Common myeloid progenitor, CD34-positive (primary cell): ENCODE data around the gene BICD2.

ENCODE experiments used
- CTCF ChIA-PET: fragments of 350-600 bp; sonication (Branson Sonifier 250); formaldehyde crosslinking; loops from one replicate; lab custom pipeline; 2021; ENCODE audit warnings: antibody characterized with exemption; lab: Charles Lee
- POLR2A ChIA-PET: fragments of 350-600 bp; sonication (Branson Sonifier 250); formaldehyde crosslinking; loops from one replicate; lab custom pipeline; 2021; ENCODE audit warnings: antibody characterized with exemption; lab: Charles Lee
- DNase-seq, 3 donors: peaks; one replicate each; pipeline versions ENCODE4 v3.0.0 to v3.0.0-alpha.2; 2013
- H3K27ac ChIP-seq, 2 experiments: 1 replicate in 1 of 2; 2 replicates in 1 of 2; pipeline ENCODE4 v1.7.0; 2013; ENCODE audit warnings: inconsistent platforms in 2 of 2, low read length in 2 of 2, mild to moderate bottlenecking in 2 of 2, low read depth in 1 of 2, moderate library complexity in 1 of 2; ENCODE audit not compliant: severe bottlenecking in 2 of 2, insufficient read depth in 1 of 2, poor library complexity in 1 of 2
- H3K27me3 ChIP-seq, 5 experiments: replicated peaks in 2 of 5; 1 replicate in 3 of 5; 2 replicates in 2 of 5; pipeline versions ENCODE4 v1.6.1 to v1.7.0; 2013; ENCODE audit warnings: low read length in 4 of 5, mild to moderate bottlenecking in 2 of 5, moderate library complexity in 2 of 5, inconsistent platforms in 1 of 5; ENCODE audit not compliant: insufficient read depth in 5 of 5, control insufficient read depth in 4 of 5
- H3K36me3 ChIP-seq, 4 experiments: 1 replicate in 2 of 4; 2 replicates in 2 of 4; pipeline versions ENCODE4 v1.6.1 to v1.7.0; 2013; ENCODE audit warnings: low read length in 3 of 4, control low read depth in 1 of 4, mild to moderate bottlenecking in 1 of 4; ENCODE audit not compliant: control insufficient read depth in 4 of 4, insufficient read depth in 4 of 4
- H3K4me1 ChIP-seq, 4 experiments: 1 replicate in 3 of 4; 2 replicates in 1 of 4; pipeline versions ENCODE4 v1.6.1 to v1.7.1; 2013; ENCODE audit warnings: low read length in 3 of 4, mild to moderate bottlenecking in 3 of 4, control low read depth in 1 of 4, inconsistent platforms in 1 of 4, moderate library complexity in 1 of 4; ENCODE audit not compliant: control insufficient read depth in 4 of 4, insufficient read depth in 4 of 4; ENCODE audit errors: control extremely low read depth in 1 of 4
- H3K4me3 ChIP-seq, 7 experiments: 1 replicate in 4 of 7; 2 replicates in 3 of 7; pipeline versions ENCODE4 v1.5.1 to v1.7.0; 2013; ENCODE audit warnings: mild to moderate bottlenecking in 7 of 7, low read length in 6 of 7, moderate library complexity in 6 of 7, inconsistent platforms in 2 of 7, low read depth in 2 of 7, control low read depth in 1 of 7; ENCODE audit not compliant: insufficient read depth in 4 of 7, control insufficient read depth in 1 of 7; ENCODE audit errors: extremely low read depth in 1 of 7
- H3K9me3 ChIP-seq, 5 experiments: 1 replicate in 4 of 5; 2 replicates in 1 of 5; pipeline versions ENCODE4 v1.6.1 to v1.7.1; 2013; ENCODE audit warnings: low read length in 4 of 5, mild to moderate bottlenecking in 2 of 5, inconsistent platforms in 1 of 5, low read depth in 1 of 5, moderate library complexity in 1 of 5; ENCODE audit not compliant: control insufficient read depth in 4 of 5, insufficient read depth in 2 of 5; ENCODE audit errors: control extremely low read depth in 1 of 5
- WGBS: methylation state at CpG from one replicate; pipeline ENCODE4 v1.1.5; 2013; ENCODE audit not compliant: insufficient coverage; 5-methylcytosine and 5-hydroxymethylcytosine counted together

The BICD2 gene

GRCh38 chr9:92709240-92709639, 55.4 kb downstream of the BICD2 start:
- Histone ChIP-seq H3K4me1 (peaks cover 13 to 28% (median 19%) of the 10 kb centered on the region in 4 experiments), H3K36me3 (peaks cover 2 to 45% (median 37%) of the 10 kb centered on the region in 4 experiments), H3K9me3 (no peaks in the 10 kb centered on the region), H3K4me3 (no peak overlapping the region), H3K27ac (no peak overlapping the region), H3K27me3 (no peaks in the 10 kb centered on the region)
- CTCF ChIA-PET, result interaction anchor here (0.5 to 1.5 kb wide), 6 partner anchors 9 to 83 kb away, joined by 3 to 4 read pairs (median 3); partner anchors contain the start of gene IPPK
- POLR2A ChIA-PET, result no interaction called here
- DNase-seq, result no peak

- ChIA-PET CTCF (interaction anchor here (0.9 to 2.1 kb wide), 8 partner anchors 19 to 86 kb away, joined by 3 to 8 read pairs (median 4); no protein-coding TSS in a partner anchor), POLR2A (no interaction called here)
- no peak overlapping the region for H3K27ac ChIP-seq
- H3K9me3 ChIP-seq, result no peaks in the 10 kb centered on the region
- no peak overlapping the region for H3K4me3 ChIP-seq
- H3K27me3 ChIP-seq, result no peaks in the 10 kb centered on the region
- H3K36me3 ChIP-seq, result peaks cover 2 to 29% (median 21%) of the 10 kb centered on the region in 4 experiments
- H3K4me1 ChIP-seq, result peaks cover 7 to 15% (median 10%) of the 10 kb centered on the region in 4 experiments
- DNase-seq, result no peak
Observed at GRCh38 chr9:92707530-92707929, 57.1 kb downstream of the BICD2 start.

GRCh38 chr9:92706218-92706940, 58.3 kb downstream of the BICD2 start:
- no peaks in the 10 kb centered on the region for H3K9me3 ChIP-seq
- H3K27ac ChIP-seq, result no peak overlapping the region
- POLR2A ChIA-PET, result interaction anchor here (0.6 kb wide), 1 partner anchor 78 kb away, joined by 7 read pairs; no protein-coding TSS in a partner anchor
- H3K36me3 ChIP-seq, result peaks cover 2 to 25% (median 21%) of the 10 kb centered on the region in 4 experiments
- CTCF ChIA-PET, result interaction anchor here (1.3 to 2.1 kb wide), 9 partner anchors 18 to 88 kb away, joined by 3 to 8 read pairs (median 4); partner anchors contain the start of gene IPPK
- no peak overlapping the region for H3K4me3 ChIP-seq
- peak; percentile 40 to 69 (median 68) for DNase-seq
- H3K27me3 ChIP-seq, result no peaks in the 10 kb centered on the region
- WGBS, result 56% methylated on average over 3 of the region's 3 CpGs
- peaks cover 0 to 4% (median 1%) of the 10 kb centered on the region in 4 experiments for H3K4me1 ChIP-seq

GRCh38 chr9:92704528-92704927, 60.1 kb downstream of the BICD2 start:
- H3K27ac ChIP-seq, result no peak overlapping the region

GRCh38 chr9:92696619-92697018, 68.0 kb downstream of the BICD2 start:
- no CpG with 5 or more reads among the region's 1 CpG for WGBS
- POLR2A ChIA-PET, result no interaction called here
- no peak for DNase-seq
- Histone ChIP-seq H3K4me3 (no peak overlapping the region), H3K27me3 (no peaks in the 10 kb centered on the region), H3K36me3 (no peaks in the 10 kb centered on the region), H3K4me1 (no peaks in the 10 kb centered on the region), H3K9me3 (peaks cover 4 to 39% (median 11%) of the 10 kb centered on the region in 5 experiments), H3K27ac (no peak overlapping the region)
- CTCF ChIA-PET, result no interaction called here

More at GRCh38 chr9:92704528-92704927, 60.1 kb downstream of the BICD2 start:
- Histone ChIP-seq H3K4me3 (no peak overlapping the region), H3K4me1 (no peaks in the 10 kb centered on the region), H3K9me3 (no peaks in the 10 kb centered on the region), H3K36me3 (peaks cover under 1 to 8% (median 6%) of the 10 kb centered on the region in 4 experiments), H3K27me3 (no peaks in the 10 kb centered on the region)
- CTCF ChIA-PET, result interaction anchor here (1.2 to 1.5 kb wide), 3 partner anchors 15 to 85 kb away, joined by 3 to 7 read pairs (median 3); no protein-coding TSS in a partner anchor
- POLR2A ChIA-PET, result interaction anchor here (0.5 kb wide), 1 partner anchor 72 kb away, joined by 3 read pairs; no protein-coding TSS in a partner anchor
- 100% methylated on average over 2 of the region's 2 CpGs for WGBS
- DNase-seq, result no peak

GRCh38 chr9:92686954-92687353, 77.7 kb downstream of the BICD2 start:
- no peak overlapping the region for H3K27ac ChIP-seq
- no peaks in the 10 kb centered on the region for H3K27me3 ChIP-seq
- WGBS, result no CpG with 5 or more reads among the region's 3 CpGs
- no peaks in the 10 kb centered on the region for H3K4me1 ChIP-seq
- ChIA-PET CTCF (interaction anchor here (0.8 to 1.8 kb wide), 2 partner anchors 11 to 28 kb away, joined by 3 to 5 read pairs; no protein-coding TSS in a partner anchor), POLR2A (interaction anchor here (2.2 kb wide), 1 partner anchor 16 kb away, joined by 8 read pairs; the partner anchor contains the start of gene IPPK)
- peak in 2 of 3 donors; percentile 30 to 31 for DNase-seq
- H3K9me3 ChIP-seq, result peaks cover 5 to 20% (median 11%) of the 10 kb centered on the region in 5 experiments
- no peak overlapping the region for H3K4me3 ChIP-seq
- H3K36me3 ChIP-seq, result no peaks in the 10 kb centered on the region

GRCh38 chr9:92685022-92685421, 79.6 kb downstream of the BICD2 start:
- CTCF ChIA-PET, result interaction anchor here (1.0 to 2.0 kb wide), 2 partner anchors 27 to 84 kb away, joined by 3 to 6 read pairs; no protein-coding TSS in a partner anchor
- H3K4me1 ChIP-seq, result no peaks in the 10 kb centered on the region

More at GRCh38 chr9:92685022-92685421, 79.6 kb downstream of the BICD2 start:
- no peak overlapping the region for H3K27ac ChIP-seq
- 97% methylated on average over 5 of the region's 5 CpGs for WGBS
- no peaks in the 10 kb centered on the region for H3K36me3 ChIP-seq
- DNase-seq, result no peak
- no peak overlapping the region for H3K4me3 ChIP-seq
- peaks cover 0 to 4% (median 0%) of the 10 kb centered on the region in 5 experiments for H3K9me3 ChIP-seq
- H3K27me3 ChIP-seq, result no peaks in the 10 kb centered on the region
- POLR2A ChIA-PET, result no interaction called here
